Vagina (tissue), 2 donors: Measurements from ENCODE around the gene DHRSX. TPM values are rescaled to one million over a fixed set of nuclear protein-coding genes. Genes with fewer than 3 reads are reported as not detected.
"Not testable (repeated sequence)": the region's sequence is repeated elsewhere in the genome, so short reads cannot be mapped to it uniquely, and the experiment has no call there.

Source experiments
- DNase-seq, 2 donors: peaks; one replicate each; pipeline ENCODE4 v3.0.0-alpha.2; 2017; ENCODE audit errors: extremely low spot score in 2 of 2
- H3K27ac ChIP-seq: fragments of 200-600 bp; sonication (generic); one replicate; pipeline ENCODE4 v1.5.1; 2019
- H3K27me3 ChIP-seq: fragments of 200-600 bp; sonication (generic); one replicate; pipeline ENCODE4 v1.5.1; 2019
- H3K36me3 ChIP-seq, 2 donors: fragments of 200-600 bp; sonication (generic); one replicate each; pipeline ENCODE4 v1.5.1; 2017 to 2019
- H3K4me1 ChIP-seq: fragments of 200-600 bp; sonication (generic); one replicate; pipeline ENCODE4 v1.5.1; 2019
- H3K4me3 ChIP-seq, 2 donors: fragments of 200-600 bp; sonication (generic); 1 replicate in 1 of 2; 2 replicates in 1 of 2; pipeline ENCODE4 v1.5.1; 2016 to 2019
- H3K9me3 ChIP-seq: fragments of 200-600 bp; sonication (generic); one replicate; pipeline ENCODE4 v1.5.1; 2019
- CTCF ChIP-seq, 3 experiments: fragments of 450-650 bp in 2 of 3; fragments of 200-600 bp in 1 of 3; sonication (generic) in 1 of 3; IDR thresholded peaks; one replicate each; pipeline ENCODE4 v1.5.1; 2017 to 2019; ENCODE audit warnings: antibody characterized with exemption in 3 of 3, mild to moderate bottlenecking in 2 of 3, moderate library complexity in 2 of 3
- POLR2A ChIP-seq, 2 donors: fragments of 450-650 bp; IDR thresholded peaks; one replicate each; pipeline ENCODE4 v1.6.1; 2017; ENCODE audit warnings: antibody characterized with exemption in 2 of 2, mild to moderate bottlenecking in 2 of 2, moderate library complexity in 2 of 2
- POLR2AphosphoS5 ChIP-seq, 2 donors: sonication (generic); formaldehyde crosslinking; IDR thresholded peaks; one replicate each; pipeline ENCODE4 v1.9.0; 2017; ENCODE audit warnings: antibody characterized with exemption in 2 of 2, mild to moderate bottlenecking in 2 of 2, low read depth in 1 of 2; ENCODE audit not compliant: insufficient read depth in 1 of 2
- intact Hi-C: fragments of 100-400 bp; cut with DNase I; formaldehyde crosslinking; loops from one replicate; pipeline ENCODE4 v1.15.1; 2023
- total RNA-seq: library from RNA; depleted of rRNA; stranded (reverse); fragments of >200 nt; gene quantifications from one replicate; pipeline ENCODE4 v1.2.3, GENCODE V29; 2016

The DHRSX gene
- total RNA-seq, 1 donor from 2014 or later, result 26.0 TPM

GRCh38 chrX:2484721-2485648 is 15.8 kb downstream of the DHRSX start:
- no peaks in the 10 kb centered on the region for H3K27me3 ChIP-seq
- peaks cover 19% of the 10 kb centered on the region for H3K4me1 ChIP-seq
- intact Hi-C loops, result no loop called here
- H3K9me3 ChIP-seq, result no peaks in the 10 kb centered on the region
- H3K27ac ChIP-seq, result peak overlapping the region; percentile 71
- DNase-seq, result no peak
- TF ChIP-seq CTCF (IDR thresholded peaks at IDR 0.05), result no peak
- no peak for TF ChIP-seq POLR2AphosphoS5 (IDR thresholded peaks at IDR 0.05; ENCODE audit: insufficient read depth in 1 of 2, low read depth in 1 of 2)
- TF ChIP-seq POLR2A (IDR thresholded peaks at IDR 0.05), result no peak
- peak overlapping the region; percentile 8 to 24 for H3K4me3 ChIP-seq
- H3K36me3 ChIP-seq, result peaks cover 0 to 24% of the 10 kb centered on the region in 2 donors

GRCh38 chrX:2484256-2484655 is 16.5 kb downstream of the DHRSX start:
- peak overlapping the region; percentile 8 to 24 for H3K4me3 ChIP-seq
- H3K27me3 ChIP-seq, result no peaks in the 10 kb centered on the region
- TF ChIP-seq POLR2A (IDR thresholded peaks at IDR 0.05), result no peak
- peak overlapping the region; percentile 71 for H3K27ac ChIP-seq
- H3K9me3 ChIP-seq, result no peaks in the 10 kb centered on the region
- peaks cover 19% of the 10 kb centered on the region for H3K4me1 ChIP-seq
- peaks cover 0 to 16% of the 10 kb centered on the region in 2 donors for H3K36me3 ChIP-seq
- no peak for DNase-seq
- intact Hi-C loops, result no loop called here

GRCh38 chrX:2483398-2484060 is 17.2 kb downstream of the DHRSX start:
- Histone ChIP-seq H3K27ac (peak overlapping the region; percentile 71), H3K27me3 (no peaks in the 10 kb centered on the region), H3K36me3 (peaks cover 0 to 9% of the 10 kb centered on the region in 2 donors), H3K4me1 (peaks cover 19% of the 10 kb centered on the region), H3K4me3 (no peak overlapping the region), H3K9me3 (no peaks in the 10 kb centered on the region)
- no peak for DNase-seq
- TF ChIP-seq POLR2A (IDR thresholded peaks at IDR 0.05) (no peak), CTCF (IDR thresholded peaks at IDR 0.05) (no peak), POLR2AphosphoS5 (IDR thresholded peaks at IDR 0.05; ENCODE audit: insufficient read depth in 1 of 2, low read depth in 1 of 2) (no peak)
- intact Hi-C loops, result no loop called here

- DNase-seq, H3K27ac ChIP-seq, H3K27me3 ChIP-seq, H3K9me3 ChIP-seq, H3K36me3 ChIP-seq, H3K4me3 ChIP-seq, intact Hi-C loops: not testable (repeated sequence)
- H3K4me1 ChIP-seq, result peaks cover 16% of the 10 kb centered on the region
These were observed 19.2 kb downstream of the DHRSX start for GRCh38 chrX:2481597-2481996.

GRCh38 chrX:2479982-2480381 is 20.8 kb downstream of the DHRSX start:
- H3K9me3 ChIP-seq, DNase-seq, H3K27me3 ChIP-seq, H3K36me3 ChIP-seq, H3K4me1 ChIP-seq, H3K27ac ChIP-seq, H3K4me3 ChIP-seq, intact Hi-C loops: not testable (repeated sequence)

- H3K27ac ChIP-seq, result no peak overlapping the region
- H3K36me3 ChIP-seq, result no peaks in the 10 kb centered on the region
- no peaks in the 10 kb centered on the region for H3K4me1 ChIP-seq
- no peaks in the 10 kb centered on the region for H3K27me3 ChIP-seq
- DNase-seq, result no peak
- TF ChIP-seq CTCF (IDR thresholded peaks at IDR 0.05) (no peak), POLR2A (IDR thresholded peaks at IDR 0.05) (no peak), POLR2AphosphoS5 (IDR thresholded peaks at IDR 0.05; ENCODE audit: insufficient read depth in 1 of 2, low read depth in 1 of 2) (no peak)
- intact Hi-C loops, result no loop called here
- H3K9me3 ChIP-seq, result no peaks in the 10 kb centered on the region
- H3K4me3 ChIP-seq, result no peak overlapping the region
These were observed 21.4 kb downstream of the DHRSX start for GRCh38 chrX:2479420-2479780.
